ENCODE measurements around the gene OR1D2. TPM values are rescaled to one million over a fixed set of nuclear protein-coding genes. Genes with fewer than 3 reads are reported as not detected.

The OR1D2 gene, protein sequence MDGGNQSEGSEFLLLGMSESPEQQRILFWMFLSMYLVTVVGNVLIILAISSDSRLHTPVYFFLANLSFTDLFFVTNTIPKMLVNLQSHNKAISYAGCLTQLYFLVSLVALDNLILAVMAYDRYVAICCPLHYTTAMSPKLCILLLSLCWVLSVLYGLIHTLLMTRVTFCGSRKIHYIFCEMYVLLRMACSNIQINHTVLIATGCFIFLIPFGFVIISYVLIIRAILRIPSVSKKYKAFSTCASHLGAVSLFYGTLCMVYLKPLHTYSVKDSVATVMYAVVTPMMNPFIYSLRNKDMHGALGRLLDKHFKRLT
- not detected in 2 replicates for total RNA-seq

GRCh38 chr17:3104322-3104721, at the start of gene OR1D2:
Gene OR1D2, minus strand, starts transcription at chr17:3104422. Its CDS starts 11,426 bp downstream, at chr17:3092996.

DNA sequence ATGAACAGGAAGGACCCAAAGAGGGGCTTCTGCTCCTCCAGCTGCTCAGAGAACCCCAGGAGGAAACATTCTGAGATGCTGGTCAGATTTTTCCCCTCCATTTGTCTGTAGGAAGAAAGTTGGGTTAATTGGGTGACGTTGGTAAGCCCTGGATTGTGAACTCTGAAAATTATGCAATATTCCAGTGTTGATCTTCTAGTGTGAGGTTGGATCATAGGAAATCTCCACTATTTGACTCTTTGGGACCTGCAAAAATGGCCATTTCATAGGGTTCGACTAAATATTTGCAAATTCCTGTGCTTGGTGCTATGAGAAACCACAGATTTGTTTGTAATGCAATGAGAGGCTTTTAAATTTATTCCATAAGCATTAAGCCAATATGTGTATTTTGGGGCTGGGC, 23.2 kb upstream of the OR1D2 start, which contains the start of gene OR1G1:
TSS of gene OR1G1 (minus strand) at position 101 of the 400 bp plus-strand sequence. CDS start at position 101, 0 bp downstream.

GRCh38 chr17:3063507-3063906, 40.7 kb downstream of the OR1D2 start, which contains the start of gene OR1D5:
Gene OR1D5, minus strand, starts transcription at chr17:3063607. Its CDS starts 0 bp downstream, at chr17:3063607.

Other genes starting within 250 kb of the OR1D2 start
- gene OR1D5, start 40.8 kb downstream of the OR1D2 start, total RNA-seq: not detected in 2 replicates
- gene OR1G1, start 23.1 kb upstream of the OR1D2 start, total RNA-seq: not detected in 2 replicates
- gene OR1A2, start 93.1 kb upstream of the OR1D2 start, total RNA-seq: not detected in 2 replicates
- not detected in 2 replicates for gene OR1A1, start 103.2 kb upstream of the OR1D2 start, total RNA-seq
- not detected in 2 replicates for gene OR3A1, start 193.9 kb upstream of the OR1D2 start, total RNA-seq

All from endothelial cell of coronary artery (primary cell).